IMR-90 (cell line): Measurements from ENCODE around the gene VPS26B. TPM values are rescaled to one million over a fixed set of nuclear protein-coding genes. Genes with fewer than 3 reads are reported as not detected.
A peak's percentile ranks its signal among the peaks of the same experiment; 100 is the strongest.

Source experiments
- ATAC-seq: fragments of 200-7000 bp; cut with Tn5 transposase; 2 replicates; pipeline ENCODE4 v1.9.1; 2020; ENCODE audit warnings: low read depth, mild to moderate bottlenecking, moderate library complexity
- BruUV-seq: library from RNA; stranded (reverse); fragments of 400-500 nt; replicated peaks from 2 replicates; lab custom pipeline; 2021; lab: Mats Ljungman, UMichigan
- CTCF ChIA-PET: fragments of 300-600 bp; formaldehyde crosslinking; extraction: SDS; loops from one replicate; lab custom pipeline; 2021; ENCODE audit warnings: antibody characterized with exemption; lab: Yijun Ruan, JAX
- POLR2A ChIA-PET: fragments of 300-600 bp; sonication (Branson Sonifier 250); formaldehyde crosslinking; loops from one replicate; lab custom pipeline; 2022; ENCODE audit warnings: antibody characterized with exemption; ENCODE audit not compliant: unreplicated experiment; lab: Charles Lee
- DNase-seq: peaks from one replicate; pipeline ENCODE4 v3.0.0; 2013
- H2AFZ ChIP-seq: replicated peaks from 2 replicates; pipeline ENCODE3; 2013; ENCODE audit warnings: low read length, mild to moderate bottlenecking; ENCODE audit not compliant: poor library complexity
- H2AK5ac ChIP-seq: 2 replicates; pipeline ENCODE4 v1.6.1; 2013; ENCODE audit warnings: low read depth, low read length, inconsistent platforms
- H2AK9ac ChIP-seq: replicated peaks from 2 replicates; pipeline ENCODE3; 2013; ENCODE audit warnings: mild to moderate bottlenecking, low read depth, low read length, moderate library complexity; ENCODE audit not compliant: poor library complexity
- H2BK120ac ChIP-seq: 2 replicates; pipeline ENCODE4 v1.6.1; 2013; ENCODE audit warnings: low read depth, low read length, inconsistent platforms
- H2BK15ac ChIP-seq: 3 replicates; pipeline ENCODE4 v1.6.1; 2013; ENCODE audit warnings: low read depth, low read length, inconsistent platforms
- H2BK20ac ChIP-seq: 2 replicates; pipeline ENCODE4 v1.6.1; 2013; ENCODE audit warnings: low read depth, mild to moderate bottlenecking, inconsistent platforms, low read length, moderate library complexity
- H2BK5ac ChIP-seq: 2 replicates; pipeline ENCODE4 v1.6.1; 2013; ENCODE audit warnings: mild to moderate bottlenecking, low read depth, low read length, inconsistent platforms; ENCODE audit not compliant: poor library complexity, severe bottlenecking
- H3K14ac ChIP-seq: replicated peaks from 2 replicates; pipeline ENCODE4 v1.6.1; 2013; ENCODE audit warnings: low read depth, low read length, inconsistent platforms
- H3K18ac ChIP-seq: 2 replicates; pipeline ENCODE4 v1.6.1; 2013; ENCODE audit warnings: low read depth, low read length, control low read depth
- H3K23ac ChIP-seq: 2 replicates; pipeline ENCODE4 v1.6.1; 2013; ENCODE audit warnings: low read depth, low read length, inconsistent platforms
- H3K27ac ChIP-seq: 2 replicates; pipeline ENCODE4 v1.5.1; 2013; ENCODE audit warnings: mild to moderate bottlenecking, control low read depth, low read length; ENCODE audit not compliant: insufficient read depth
- H3K27me3 ChIP-seq: 2 replicates; pipeline ENCODE4 v1.6.1; 2013; ENCODE audit warnings: low read length; ENCODE audit not compliant: control insufficient read depth, insufficient read depth
- H3K36me3 ChIP-seq: 2 replicates; pipeline ENCODE4 v1.6.1; 2013; ENCODE audit warnings: low read length, mixed read lengths; ENCODE audit not compliant: control insufficient read depth, insufficient read depth
- H3K4ac ChIP-seq: 2 replicates; pipeline ENCODE4 v1.6.1; 2013; ENCODE audit warnings: low read depth, low read length, inconsistent platforms
- H3K4me1 ChIP-seq: 2 replicates; pipeline ENCODE4 v1.6.1; 2013; ENCODE audit warnings: low read length, mixed read lengths; ENCODE audit not compliant: control insufficient read depth, insufficient read depth
- H3K4me2 ChIP-seq: 2 replicates; pipeline ENCODE4 v1.6.1; 2013; ENCODE audit warnings: low read depth, mild to moderate bottlenecking, control low read depth, low read length, moderate library complexity
- H3K4me3 ChIP-seq: 2 replicates; pipeline ENCODE4 v1.5.1; 2013; ENCODE audit warnings: low read depth, mild to moderate bottlenecking, control low read depth, low read length, moderate library complexity; ENCODE audit not compliant: insufficient read depth
- H3K56ac ChIP-seq: 2 replicates; pipeline ENCODE4 v1.6.1; 2013; ENCODE audit warnings: low read length, inconsistent platforms; ENCODE audit not compliant: insufficient read depth; ENCODE audit errors: extremely low read depth
- H3K79me1 ChIP-seq, 2 experiments: 2 replicates each; pipeline ENCODE4 v1.6.1; 2013; ENCODE audit warnings: low read length in 2 of 2, inconsistent platforms in 1 of 2, low read depth in 1 of 2
- H3K9ac ChIP-seq: 2 replicates; pipeline ENCODE4 v1.6.1; 2013; ENCODE audit warnings: low read depth, low read length, control low read depth
- H3K9me1 ChIP-seq: 2 replicates; pipeline ENCODE4 v1.6.1; 2013; ENCODE audit warnings: low read length, inconsistent platforms; ENCODE audit not compliant: insufficient read depth
- H3K9me3 ChIP-seq: 2 replicates; pipeline ENCODE4 v1.6.1; 2013; ENCODE audit warnings: low read length; ENCODE audit not compliant: control insufficient read depth, insufficient read depth
- H4K20me1 ChIP-seq: 2 replicates; pipeline ENCODE4 v1.6.1; 2013; ENCODE audit warnings: low read length, inconsistent platforms; ENCODE audit not compliant: insufficient read depth
- H4K5ac ChIP-seq: 2 replicates; pipeline ENCODE4 v1.6.1; 2013; ENCODE audit warnings: mild to moderate bottlenecking, low read depth, low read length, control low read depth
- H4K8ac ChIP-seq, 2 experiments: 2 replicates each; pipeline ENCODE4 v1.6.1; 2013; ENCODE audit warnings: low read depth in 2 of 2, low read length in 2 of 2, control low read depth in 1 of 2, inconsistent platforms in 1 of 2
- H4K91ac ChIP-seq: 2 replicates; pipeline ENCODE4 v1.6.1; 2013; ENCODE audit warnings: low read depth, low read length, inconsistent platforms; ENCODE audit not compliant: insufficient read depth
- CEBPB ChIP-seq: IDR thresholded peaks from 2 replicates; pipeline ENCODE4 v1.6.1; 2012; ENCODE audit warnings: low read depth, low read length, improper control_type of control experiment
- MXI1 ChIP-seq: IDR thresholded peaks from 2 replicates; pipeline ENCODE4 v1.6.1; 2012; ENCODE audit warnings: low read depth, mild to moderate bottlenecking, low read length, moderate library complexity, borderline replicate concordance
- WGBS, 2 experiments: methylation state at CpG; one replicate each; pipeline versions ENCODE4 v1.1.5 to v1.1.7; 2013; ENCODE audit warnings: missing lambda C conversion rate in 2 of 2; ENCODE audit not compliant: insufficient read length in 1 of 2; ENCODE audit errors: extremely low coverage in 2 of 2; 5-methylcytosine and 5-hydroxymethylcytosine counted together
- dilution Hi-C: fragments of 300-500 bp; cut with HindIII; formaldehyde crosslinking; loops from one replicate; pipeline ENCODE4 v1.14.3; 2018; ENCODE audit warnings: low sequenced_read_pairs; ENCODE audit not compliant: unreplicated experiment
- in situ Hi-C: fragments of 300-500 bp; cut with MboI; formaldehyde crosslinking; loops from 3 replicates; pipeline ENCODE4 v1.14.3; 2019; ENCODE audit warnings: low sequenced_read_pairs, inconsistent platforms, mixed read lengths
- intact Hi-C: fragments of 100-400 bp; cut with micrococcal nuclease; formaldehyde crosslinking; loops from 2 replicates; pipeline ENCODE4 v1.10.0; 2022
- polyA plus RNA-seq, 3 experiments: library from polyadenylated mRNA; depleted of rRNA; stranded (reverse); fragments of >200 nt; gene quantifications; 2 replicates each; pipeline ENCODE4 v1.2.3, GENCODE V29; 2012; ENCODE audit warnings: low replicate concordance in 1 of 3
- total RNA-seq: library from RNA; depleted of rRNA; stranded (reverse); fragments of >200 nt; gene quantifications from 2 replicates; pipeline ENCODE4 v1.2.3, GENCODE V29; 2012

The VPS26B gene
- total and polyA plus RNA-seq, 2 of the 4 experiments (the other 2 are of a cell fraction): 41.6 to 51.1 TPM

- peaks cover 24% of the 10 kb centered on the region for H3K36me3 ChIP-seq
- no peak overlapping the region for H4K8ac ChIP-seq
- peak; percentile 54 for TF ChIP-seq CEBPB
- TF ChIP-seq MXI1: no peak
- POLR2A ChIA-PET: no interaction called here
- H3K4me1 ChIP-seq: no peaks in the 10 kb centered on the region
- no peak overlapping the region for H2BK5ac ChIP-seq
- ATAC-seq (peak; percentile 75), DNase-seq (peak; percentile 31)
- H3K27me3 ChIP-seq: no peaks in the 10 kb centered on the region
- no peak overlapping the region for H3K9ac ChIP-seq
- H4K91ac ChIP-seq: no peak overlapping the region
- in situ Hi-C loops: no loop called here
- H3K56ac ChIP-seq: no peak overlapping the region
- H3K79me1 ChIP-seq: peaks cover 12 to 33% of the 10 kb centered on the region in 2 experiments
- 81% methylated on average over 3 of the region's 7 CpGs; no CpG with 5 or more reads in 1 of the 2 experiments for WGBS, 2 experiments
- no peak overlapping the region for H2BK15ac ChIP-seq
- H2AFZ ChIP-seq: no peak overlapping the region
- H2AK9ac ChIP-seq: no peak overlapping the region
- no peak overlapping the region for H3K23ac ChIP-seq
- intact Hi-C loops: no loop called here
- H3K4me2 ChIP-seq: no peak overlapping the region
- BruUV-seq: no TSS peak
- H2AK5ac ChIP-seq: no peak overlapping the region
- H4K5ac ChIP-seq: no peak overlapping the region
- no peak overlapping the region for H3K14ac ChIP-seq
- H2BK20ac ChIP-seq: no peak overlapping the region
- H3K9me1 ChIP-seq: peaks cover 3% of the 10 kb centered on the region; the same call in 1 of the 2 replicates
- no peak overlapping the region for H3K4me3 ChIP-seq
- H3K18ac ChIP-seq: no peak overlapping the region
- CTCF ChIA-PET: no interaction called here
- dilution Hi-C loops: no loop called here
- H3K4ac ChIP-seq: no peak overlapping the region
- peaks cover 8% of the 10 kb centered on the region for H4K20me1 ChIP-seq
- no peaks in the 10 kb centered on the region for H3K9me3 ChIP-seq
- H2BK120ac ChIP-seq: no peak overlapping the region
- H3K27ac ChIP-seq: no peak overlapping the region
Observed at GRCh38 chr11:134236834-134237556, 12.5 kb downstream of the VPS26B start.
